Activated CD8-positive, alpha-beta T cell treated with anti-CD3 and anti-CD28 coated beads for 36 hours (primary cell): ENCODE results near the gene TUBB4B. TPM values are rescaled to one million over a fixed set of nuclear protein-coding genes. Genes with fewer than 3 reads are reported as not detected.

Experiments used
- ATAC-seq: fragments of 200-7000 bp; cut with Tn5 transposase; one replicate; pipeline ENCODE4 v1.10.0; 2021; ENCODE audit warnings: mild to moderate bottlenecking, moderate library complexity
- CTCF ChIA-PET: fragments of 350-600 bp; sonication (Branson Sonifier 250); formaldehyde crosslinking; loops from one replicate; lab custom pipeline; 2021; ENCODE audit warnings: antibody characterized with exemption; lab: Charles Lee
- POLR2A ChIA-PET: fragments of 350-600 bp; sonication (Branson Sonifier 250); formaldehyde crosslinking; loops from one replicate; lab custom pipeline; 2021; ENCODE audit warnings: antibody characterized with exemption; lab: Charles Lee
- DNase-seq: peaks from one replicate; pipeline ENCODE4 v3.0.0-alpha.2; 2020
- H3K27ac Mint-ChIP-seq: one replicate; pipeline ENCODE4 v1.8.0; 2021; ENCODE audit warnings: mild to moderate bottlenecking, mixed read lengths
- H3K27me3 Mint-ChIP-seq: one replicate; pipeline ENCODE4 v1.8.0; 2021; ENCODE audit warnings: mixed read lengths
- H3K36me3 Mint-ChIP-seq: one replicate; pipeline ENCODE4 v1.8.0; 2021; ENCODE audit warnings: low read depth, mixed read lengths
- H3K4me1 Mint-ChIP-seq: one replicate; pipeline ENCODE4 v1.8.0; 2021; ENCODE audit warnings: low read depth, mixed read lengths
- H3K4me3 Mint-ChIP-seq: one replicate; pipeline ENCODE4 v1.8.0; 2021; ENCODE audit warnings: mild to moderate bottlenecking, moderate library complexity, mixed read lengths
- H3K9me3 Mint-ChIP-seq: one replicate; pipeline ENCODE4 v1.8.0; 2021; ENCODE audit warnings: mixed read lengths
- CTCF ChIP-seq: fragments of 200-600 bp; IDR thresholded peaks from one replicate; pipeline ENCODE4 v1.8.0; 2022; ENCODE audit warnings: antibody characterized with exemption, mild to moderate bottlenecking
- intact Hi-C: fragments of 100-400 bp; cut with micrococcal nuclease; formaldehyde crosslinking; loops from one replicate; pipeline ENCODE4 v1.10.0; 2022
- total RNA-seq, 2 experiments: library from RNA; stranded (reverse); gene quantifications; one replicate each; pipeline ENCODE4 v1.2.3, GENCODE V29; 2021

TUBB4B gene
- total RNA-seq, 2 experiments from 2014 or later: 228 to 230 TPM

GRCh38 chr9:137193771-137194170 is 47.3 kb upstream of the TUBB4B start:
- TF ChIP-seq CTCF: no peak
- H3K4me1 Mint-ChIP-seq: peaks cover 15% of the 10 kb centered on the region
- H3K27me3 Mint-ChIP-seq: no peaks in the 10 kb centered on the region
- H3K9me3 Mint-ChIP-seq: no peaks in the 10 kb centered on the region
- ChIA-PET POLR2A (interaction anchor here (1.0 to 1.1 kb wide), 2 partner anchors 11 kb away, joined by 3 to 4 read pairs; partner anchors contain the start of genes NDOR1 and TMEM203), CTCF (interaction anchor here (0.9 to 1.5 kb wide), 2 partner anchors 43 to 64 kb away, joined by 3 to 5 read pairs; no protein-coding TSS in a partner anchor)
- H3K4me3 Mint-ChIP-seq: no peak overlapping the region
- ATAC-seq (no peak), DNase-seq (no peak)
- peaks cover 3% of the 10 kb centered on the region for H3K36me3 Mint-ChIP-seq
- no peak overlapping the region for H3K27ac Mint-ChIP-seq
- intact Hi-C loops: no loop called here

- Mint-ChIP-seq H3K27me3 (no peaks in the 10 kb centered on the region), H3K9me3 (no peaks in the 10 kb centered on the region), H3K4me3 (no peak overlapping the region), H3K27ac (no peak overlapping the region), H3K4me1 (peaks cover 12% of the 10 kb centered on the region), H3K36me3 (peaks cover 3% of the 10 kb centered on the region)
- intact Hi-C loops: no loop called here
- CTCF ChIA-PET: interaction anchor here (0.9 kb wide), 1 partner anchor 43 kb away, joined by 3 read pairs; no protein-coding TSS in a partner anchor
- no peak for DNase-seq
- ATAC-seq: no peak
- TF ChIP-seq CTCF: no peak
- POLR2A ChIA-PET: interaction anchor here (1.0 to 1.1 kb wide), 2 partner anchors 11 to 87 kb away, joined by 3 to 4 read pairs; partner anchors contain the start of genes NDOR1 and TMEM203
Measured at GRCh38 chr9:137194388-137194787, 46.7 kb upstream of the TUBB4B start.

GRCh38 chr9:137194909-137195308 is 46.2 kb upstream of the TUBB4B start:
- DNase-seq: no peak
- Mint-ChIP-seq H3K9me3 (no peaks in the 10 kb centered on the region), H3K4me3 (no peak overlapping the region), H3K27me3 (no peaks in the 10 kb centered on the region), H3K27ac (no peak overlapping the region), H3K36me3 (peaks cover 2% of the 10 kb centered on the region), H3K4me1 (peaks cover 9% of the 10 kb centered on the region)
- POLR2A ChIA-PET: interaction anchor here (0.8 to 1.1 kb wide), 3 partner anchors 10 to 88 kb away, joined by 3 to 4 read pairs (median 4); partner anchors contain the start of genes NDOR1 and TMEM203
- TF ChIP-seq CTCF: no peak
- CTCF ChIA-PET: no interaction called here
- intact Hi-C loops: no loop called here
- ATAC-seq: no peak

DNA sequence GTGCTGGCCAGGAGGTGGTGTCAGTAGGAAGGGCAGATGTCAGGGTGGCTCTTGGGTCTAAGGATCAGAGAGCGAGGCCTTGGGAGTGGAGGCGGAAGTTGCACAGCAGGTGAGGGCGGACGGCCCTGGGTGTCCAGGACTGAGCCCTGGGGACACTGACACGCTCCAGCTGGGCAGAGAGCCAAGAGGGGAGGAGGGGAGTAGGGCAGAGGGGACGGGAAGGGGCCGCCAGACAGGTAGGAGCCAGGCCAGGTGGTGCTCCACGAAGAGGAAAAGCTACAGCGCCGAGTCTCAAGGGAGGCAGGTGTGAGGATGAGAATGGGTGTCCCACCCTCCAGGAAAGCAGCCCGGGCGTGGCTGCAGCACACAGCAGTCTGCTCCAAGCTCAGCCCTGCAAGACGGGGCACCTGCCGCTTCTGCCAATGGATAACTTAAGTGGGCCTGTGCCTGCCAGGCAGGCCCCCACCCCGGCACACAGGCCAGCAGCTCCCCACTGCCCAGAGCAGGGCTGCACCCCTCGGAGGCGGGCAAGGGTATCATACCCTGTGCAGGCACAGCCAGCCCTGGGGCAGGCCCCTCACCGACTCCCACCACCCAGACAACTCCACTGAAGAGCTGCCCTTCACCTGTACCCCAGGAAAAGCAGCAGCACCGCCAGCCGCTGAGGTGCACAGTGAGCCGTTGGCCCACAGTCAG is 45.4 kb upstream of the TUBB4B start:
- no peaks in the 10 kb centered on the region for H3K9me3 Mint-ChIP-seq
- ChIA-PET POLR2A (interaction anchor here (0.8 to 1.0 kb wide), 2 partner anchors 49 to 89 kb away, joined by 3 to 4 read pairs; no protein-coding TSS in a partner anchor), CTCF (no interaction called here)
- TF ChIP-seq CTCF: no peak
- no peaks in the 10 kb centered on the region for H3K27me3 Mint-ChIP-seq
- ATAC-seq (no peak), DNase-seq (no peak)
- H3K4me1 Mint-ChIP-seq: peaks cover 4% of the 10 kb centered on the region
- H3K36me3 Mint-ChIP-seq: peaks cover 2% of the 10 kb centered on the region
- no peak overlapping the region for H3K4me3 Mint-ChIP-seq
- no peak overlapping the region for H3K27ac Mint-ChIP-seq
- intact Hi-C loops: no loop called here
